K562 (cell line): ENCODE results near the gene NFKB2. TPM values are rescaled to one million over a fixed set of nuclear protein-coding genes. Genes with fewer than 3 reads are reported as not detected.

Experiments used
- ASH1L ChIP-seq: fragments of 450-650 bp; IDR thresholded peaks from 2 replicates; pipeline ENCODE4 v1.6.1; 2018; ENCODE audit warnings: borderline replicate concordance, mild to moderate bottlenecking, low read depth; ENCODE audit not compliant: partially characterized antibody
- EGR1 ChIP-seq: fragments of 450-650 bp; conservative IDR thresholded peaks from 2 replicates; pipeline ENCODE4 v1.6.1; 2017; ENCODE audit warnings: mild to moderate bottlenecking
- ELF1 ChIP-seq: fragments of 200-800 bp; sonication (Bioruptor generic); IDR thresholded peaks from 2 replicates; pipeline ENCODE4 v1.6.1; 2016; ENCODE audit warnings: missing genetic modification characterization, missing compliant biosample characterization
- ETV5 ChIP-seq: sonication (generic); formaldehyde crosslinking; IDR thresholded peaks from 2 replicates; pipeline ENCODE4 v1.4.0; 2020; ENCODE audit warnings: low read depth, mild to moderate bottlenecking, missing genetic modification reagents
- FOXA1 ChIP-seq: fragments of 450-650 bp; IDR thresholded peaks from 2 replicates; pipeline ENCODE4 v1.6.1; 2016; ENCODE audit warnings: mild to moderate bottlenecking, borderline replicate concordance
- FOXK1 ChIP-seq: sonication (generic); formaldehyde crosslinking; IDR thresholded peaks from 2 replicates; pipeline ENCODE4 v1.8.0; 2022; ENCODE audit warnings: missing genetic modification reagents, mild to moderate bottlenecking, borderline replicate concordance
- GTF2B ChIP-seq: IDR thresholded peaks from 2 replicates; pipeline ENCODE4 v1.6.1; 2011; ENCODE audit not compliant: insufficient read length; ENCODE audit errors: extremely low read depth
- HMGXB4 ChIP-seq: sonication (generic); formaldehyde crosslinking; IDR thresholded peaks from 2 replicates; pipeline ENCODE4 v1.8.1; 2023; ENCODE audit warnings: mild to moderate bottlenecking, missing genetic modification reagents
- ID3 ChIP-seq, 2 experiments: fragments of 250-450 bp in 1 of 2; fragments of 450-650 bp in 1 of 2; sonication (Bioruptor Pico) in 1 of 2; IDR thresholded peaks; 2 replicates each; pipeline versions ENCODE4 v1.6.1 to v1.8.0; 2016 to 2021; ENCODE audit warnings: mild to moderate bottlenecking in 2 of 2, moderate library complexity in 2 of 2, missing compliant biosample characterization in 1 of 2, missing genetic modification characterization in 1 of 2
- NRF1 ChIP-seq, 2 experiments: fragments of 450-650 bp; IDR thresholded peaks in 1 of 2; conservative IDR thresholded peaks in 1 of 2; 2 replicates each; pipeline ENCODE4 v1.6.1; 2014; ENCODE audit warnings: mild to moderate bottlenecking in 2 of 2
- RBM14 ChIP-seq: fragments of 200-400 bp; formaldehyde crosslinking; IDR thresholded peaks from 2 replicates; pipeline ENCODE4 v1.6.1; 2018; ENCODE audit warnings: low read depth, mild to moderate bottlenecking, low read length, moderate library complexity, borderline replicate concordance; ENCODE audit not compliant: insufficient read depth
- SRSF7 ChIP-seq: fragments of 200-400 bp; formaldehyde crosslinking; optimal IDR thresholded peaks from 2 replicates; pipeline ENCODE3; 2017; ENCODE audit warnings: mild to moderate bottlenecking, low read depth, low read length
- STAT5A ChIP-seq: IDR thresholded peaks from 2 replicates; pipeline ENCODE4 v1.6.1; 2012; ENCODE audit warnings: low read length, inconsistent platforms, borderline replicate concordance
- XRCC4 ChIP-seq: IDR thresholded peaks from one replicate; pipeline ENCODE4 v1.6.1; 2011; ENCODE audit not compliant: insufficient read depth, insufficient read length; ENCODE audit errors: extremely low read depth
- ZBED1 ChIP-seq: IDR thresholded peaks from 2 replicates; pipeline ENCODE4 v1.6.1; 2014
- ZC3H11A ChIP-seq: IDR thresholded peaks from 2 replicates; pipeline ENCODE4 v1.6.1; 2012; ENCODE audit warnings: low read depth, low read length, improper control_type of control experiment
- ZNF436 ChIP-seq: fragments of 250-450, 450-650 bp; sonication (Bioruptor Pico); formaldehyde crosslinking; IDR thresholded peaks from 2 replicates; pipeline ENCODE4 v1.7.0; 2020; ENCODE audit warnings: mild to moderate bottlenecking
- ZNF740 ChIP-seq, 3 experiments: fragments of 200-800 bp in 1 of 3; sonication (Bioruptor generic) in 1 of 3; sonication (generic) in 1 of 3; formaldehyde crosslinking in 1 of 3; IDR thresholded peaks; 2 replicates each; pipeline versions ENCODE4 v1.6.1 to v1.8.0; 2016 to 2022; ENCODE audit warnings: mild to moderate bottlenecking in 2 of 3, missing compliant biosample characterization in 2 of 3, missing genetic modification characterization in 2 of 3, missing genetic modification reagents in 1 of 3
- polyA plus RNA-seq, 8 experiments: library from polyadenylated mRNA; depleted of rRNA in 4 of 8; stranded (reverse) in 5 of 8; unstranded in 3 of 8; fragments of >200 nt; fragmentation: Nextera tagmentation in 2 of 8; fragmentation: Illumina TruSeq in 1 of 8; extraction: Ambion mirVana in 2 of 8; extraction: Trizol in 1 of 8; gene quantifications; 2 replicates each; pipeline versions ENCODE4 v1.2.1 to v1.2.3, GENCODE V29; 2011 to 2014; ENCODE audit warnings: inconsistent platforms in 1 of 8, missing spikeins in 1 of 8
- total RNA-seq, 7 experiments: library from RNA; depleted of rRNA in 6 of 7; stranded (reverse); fragments of >200 nt in 6 of 7; fragmentation: Illumina TruSeq in 2 of 7; extraction: Trizol in 2 of 7; gene quantifications; 2 replicates each; pipeline versions ENCODE4 v1.2.1 to v1.2.3, GENCODE V29; 2011 to 2021; ENCODE audit warnings: low replicate concordance in 1 of 7
- TF ChIP-seq, protein P1 (sequence below), 2 experiments: fragments of 450-650 bp in 1 of 2; sonication (generic) in 1 of 2; formaldehyde crosslinking; conservative IDR thresholded peaks; 2 replicates each; pipeline versions ENCODE4 v1.4.0 to v1.8.1; 2020 to 2022; ENCODE audit warnings: mild to moderate bottlenecking in 1 of 2, missing genetic modification reagents in 1 of 2
- TF ChIP-seq, protein P2 (sequence below): sonication (generic); formaldehyde crosslinking; IDR thresholded peaks from 2 replicates; pipeline ENCODE4 v1.8.1; 2022; ENCODE audit warnings: missing genetic modification reagents

NFKB2 gene
- total and polyA plus RNA-seq, 9 of the 15 experiments (the other 6 are each of a cell fraction or from before 2014, with no cell fraction given) = 0.07 to 20.3 (median 7.9) TPM

- peak in 1 of 2 experiments; percentile 51; a peak in 2 of 4 replicates for TF ChIP-seq NRF1 (conservative IDR thresholded peaks at IDR 0.05 in 1 of 2, IDR thresholded peaks at IDR 0.05 in 1 of 2)
- TF ChIP-seq ELF1 (tag) = no peak
- TF ChIP-seq ASH1L = no peak
- TF ChIP-seq XRCC4 = no peak
- no peak for TF ChIP-seq ZBED1
- TF ChIP-seq RBM14 = no peak
- no peak for TF ChIP-seq STAT5A
- TF ChIP-seq FOXK1 (CRISPR knock-in tag) = no peak
- TF ChIP-seq, protein P1, sequence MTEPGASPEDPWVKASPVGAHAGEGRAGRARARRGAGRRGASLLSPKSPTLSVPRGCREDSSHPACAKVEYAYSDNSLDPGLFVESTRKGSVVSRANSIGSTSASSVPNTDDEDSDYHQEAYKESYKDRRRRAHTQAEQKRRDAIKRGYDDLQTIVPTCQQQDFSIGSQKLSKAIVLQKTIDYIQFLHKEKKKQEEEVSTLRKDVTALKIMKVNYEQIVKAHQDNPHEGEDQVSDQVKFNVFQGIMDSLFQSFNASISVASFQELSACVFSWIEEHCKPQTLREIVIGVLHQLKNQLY (CRISPR knock-in tag; conservative IDR thresholded peaks at IDR 0.05) = no peak
- peak; percentile 84 for TF ChIP-seq EGR1
- no peak for TF ChIP-seq FOXA1
- TF ChIP-seq, protein P2, sequence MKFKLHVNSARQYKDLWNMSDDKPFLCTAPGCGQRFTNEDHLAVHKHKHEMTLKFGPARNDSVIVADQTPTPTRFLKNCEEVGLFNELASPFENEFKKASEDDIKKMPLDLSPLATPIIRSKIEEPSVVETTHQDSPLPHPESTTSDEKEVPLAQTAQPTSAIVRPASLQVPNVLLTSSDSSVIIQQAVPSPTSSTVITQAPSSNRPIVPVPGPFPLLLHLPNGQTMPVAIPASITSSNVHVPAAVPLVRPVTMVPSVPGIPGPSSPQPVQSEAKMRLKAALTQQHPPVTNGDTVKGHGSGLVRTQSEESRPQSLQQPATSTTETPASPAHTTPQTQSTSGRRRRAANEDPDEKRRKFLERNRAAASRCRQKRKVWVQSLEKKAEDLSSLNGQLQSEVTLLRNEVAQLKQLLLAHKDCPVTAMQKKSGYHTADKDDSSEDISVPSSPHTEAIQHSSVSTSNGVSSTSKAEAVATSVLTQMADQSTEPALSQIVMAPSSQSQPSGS (CRISPR knock-in tag) = no peak
- no peak for TF ChIP-seq ZC3H11A
- no peak for TF ChIP-seq SRSF7
- TF ChIP-seq ETV5 = no peak
- no peak for TF ChIP-seq GTF2B
- no peak for TF ChIP-seq HMGXB4
- TF ChIP-seq ZNF740 (CRISPR knock-in tag; IDR thresholded peaks at IDR 0.05) = no peak
- no peak for TF ChIP-seq ZNF740 (tag; IDR thresholded peaks at IDR 0.05)
- TF ChIP-seq ID3 (CRISPR knock-in tag; IDR thresholded peaks at IDR 0.05) = no peak
- TF ChIP-seq ID3 (tag; IDR thresholded peaks at IDR 0.05) = no peak
- no peak for TF ChIP-seq ZNF436
These were observed 13.5 kb downstream of the NFKB2 start (continued) for GRCh38 chr10:102408728-102409603.
